Activated CD8-positive, alpha-beta T cell treated with anti-CD3 and anti-CD28 coated beads for 36 hours (primary cell): ENCODE data around the gene EFCAB6. TPM values are rescaled to one million over a fixed set of nuclear protein-coding genes. Genes with fewer than 3 reads are reported as not detected.

ENCODE experiments used
- ATAC-seq: fragments of 200-7000 bp; cut with Tn5 transposase; one replicate; pipeline ENCODE4 v1.10.0; 2021; ENCODE audit warnings: mild to moderate bottlenecking, moderate library complexity
- CTCF ChIA-PET: fragments of 350-600 bp; sonication (Branson Sonifier 250); formaldehyde crosslinking; loops from one replicate; lab custom pipeline; 2021; ENCODE audit warnings: antibody characterized with exemption; lab: Charles Lee
- POLR2A ChIA-PET: fragments of 350-600 bp; sonication (Branson Sonifier 250); formaldehyde crosslinking; loops from one replicate; lab custom pipeline; 2021; ENCODE audit warnings: antibody characterized with exemption; lab: Charles Lee
- DNase-seq: peaks from one replicate; pipeline ENCODE4 v3.0.0-alpha.2; 2020
- H3K27ac Mint-ChIP-seq: one replicate; pipeline ENCODE4 v1.8.0; 2021; ENCODE audit warnings: mild to moderate bottlenecking, mixed read lengths
- H3K27me3 Mint-ChIP-seq: one replicate; pipeline ENCODE4 v1.8.0; 2021; ENCODE audit warnings: mixed read lengths
- H3K36me3 Mint-ChIP-seq: one replicate; pipeline ENCODE4 v1.8.0; 2021; ENCODE audit warnings: low read depth, mixed read lengths
- H3K4me1 Mint-ChIP-seq: one replicate; pipeline ENCODE4 v1.8.0; 2021; ENCODE audit warnings: low read depth, mixed read lengths
- H3K4me3 Mint-ChIP-seq: one replicate; pipeline ENCODE4 v1.8.0; 2021; ENCODE audit warnings: mild to moderate bottlenecking, moderate library complexity, mixed read lengths
- H3K9me3 Mint-ChIP-seq: one replicate; pipeline ENCODE4 v1.8.0; 2021; ENCODE audit warnings: mixed read lengths
- intact Hi-C: fragments of 100-400 bp; cut with micrococcal nuclease; formaldehyde crosslinking; loops from one replicate; pipeline ENCODE4 v1.10.0; 2022
- total RNA-seq, 2 experiments: library from RNA; stranded (reverse); gene quantifications; one replicate each; pipeline ENCODE4 v1.2.3, GENCODE V29; 2021
- TF ChIP-seq, protein P1 (sequence below): fragments of 200-600 bp; IDR thresholded peaks from one replicate; pipeline ENCODE4 v1.8.0; 2022; ENCODE audit warnings: antibody characterized with exemption, mild to moderate bottlenecking

Gene EFCAB6
- total RNA-seq, 2 experiments from 2014 or later: 0.16 to 0.29 TPM

GRCh38 chr22:43750751-43751150 lies 61.4 kb downstream of the EFCAB6 start:
- Mint-ChIP-seq H3K27ac (no peak overlapping the region), H3K27me3 (peaks cover 9% of the 10 kb centered on the region), H3K9me3 (no peaks in the 10 kb centered on the region), H3K4me3 (no peak overlapping the region), H3K4me1 (no peaks in the 10 kb centered on the region), H3K36me3 (no peaks in the 10 kb centered on the region)
- ATAC-seq: no peak
- TF ChIP-seq, protein P1, sequence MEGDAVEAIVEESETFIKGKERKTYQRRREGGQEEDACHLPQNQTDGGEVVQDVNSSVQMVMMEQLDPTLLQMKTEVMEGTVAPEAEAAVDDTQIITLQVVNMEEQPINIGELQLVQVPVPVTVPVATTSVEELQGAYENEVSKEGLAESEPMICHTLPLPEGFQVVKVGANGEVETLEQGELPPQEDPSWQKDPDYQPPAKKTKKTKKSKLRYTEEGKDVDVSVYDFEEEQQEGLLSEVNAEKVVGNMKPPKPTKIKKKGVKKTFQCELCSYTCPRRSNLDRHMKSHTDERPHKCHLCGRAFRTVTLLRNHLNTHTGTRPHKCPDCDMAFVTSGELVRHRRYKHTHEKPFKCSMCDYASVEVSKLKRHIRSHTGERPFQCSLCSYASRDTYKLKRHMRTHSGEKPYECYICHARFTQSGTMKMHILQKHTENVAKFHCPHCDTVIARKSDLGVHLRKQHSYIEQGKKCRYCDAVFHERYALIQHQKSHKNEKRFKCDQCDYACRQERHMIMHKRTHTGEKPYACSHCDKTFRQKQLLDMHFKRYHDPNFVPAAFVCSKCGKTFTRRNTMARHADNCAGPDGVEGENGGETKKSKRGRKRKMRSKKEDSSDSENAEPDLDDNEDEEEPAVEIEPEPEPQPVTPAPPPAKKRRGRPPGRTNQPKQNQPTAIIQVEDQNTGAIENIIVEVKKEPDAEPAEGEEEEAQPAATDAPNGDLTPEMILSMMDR: no peak
- POLR2A ChIA-PET: no interaction called here
- intact Hi-C loops: no loop called here
- DNase-seq: no peak
- CTCF ChIA-PET: no interaction called here

GRCh38 chr22:43749473-43749872 lies 62.6 kb downstream of the EFCAB6 start:
- H3K4me3 Mint-ChIP-seq: no peak overlapping the region
- intact Hi-C loops: no loop called here
- ChIA-PET CTCF (no interaction called here), POLR2A (no interaction called here)
- H3K36me3 Mint-ChIP-seq: no peaks in the 10 kb centered on the region
- H3K4me1 Mint-ChIP-seq: no peaks in the 10 kb centered on the region
- peaks cover 10% of the 10 kb centered on the region for H3K27me3 Mint-ChIP-seq
- H3K27ac Mint-ChIP-seq: no peak overlapping the region
- no peak for DNase-seq
- H3K9me3 Mint-ChIP-seq: no peaks in the 10 kb centered on the region
- TF ChIP-seq, protein P1: no peak
- no peak for ATAC-seq

DNA sequence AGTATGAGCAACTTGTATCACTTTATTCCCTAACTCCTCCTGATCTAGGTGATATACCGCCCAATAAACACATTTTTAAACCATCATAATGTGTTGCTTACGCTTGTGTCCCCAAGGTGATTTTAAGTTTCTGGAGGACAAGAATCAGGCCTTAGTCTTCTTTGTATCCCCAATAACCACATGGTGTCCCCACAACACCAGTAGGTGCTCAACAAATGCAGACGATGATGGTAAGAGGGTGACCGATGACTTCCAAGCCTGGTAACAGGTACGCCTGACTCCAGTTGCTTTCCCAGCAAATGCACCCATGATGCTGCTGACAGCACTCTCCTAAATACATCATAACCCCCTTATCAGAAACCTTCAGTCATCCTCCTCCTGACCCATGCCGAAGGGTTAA lies 64.2 kb downstream of the EFCAB6 start:
- intact Hi-C loops: no loop called here
- ATAC-seq (no peak), DNase-seq (no peak)
- Mint-ChIP-seq H3K36me3 (no peaks in the 10 kb centered on the region), H3K4me3 (no peak overlapping the region), H3K9me3 (no peaks in the 10 kb centered on the region), H3K4me1 (no peaks in the 10 kb centered on the region), H3K27me3 (peaks cover 20% of the 10 kb centered on the region), H3K27ac (no peak overlapping the region)
- TF ChIP-seq, protein P1: no peak
- ChIA-PET POLR2A (no interaction called here), CTCF (no interaction called here)

DNA sequence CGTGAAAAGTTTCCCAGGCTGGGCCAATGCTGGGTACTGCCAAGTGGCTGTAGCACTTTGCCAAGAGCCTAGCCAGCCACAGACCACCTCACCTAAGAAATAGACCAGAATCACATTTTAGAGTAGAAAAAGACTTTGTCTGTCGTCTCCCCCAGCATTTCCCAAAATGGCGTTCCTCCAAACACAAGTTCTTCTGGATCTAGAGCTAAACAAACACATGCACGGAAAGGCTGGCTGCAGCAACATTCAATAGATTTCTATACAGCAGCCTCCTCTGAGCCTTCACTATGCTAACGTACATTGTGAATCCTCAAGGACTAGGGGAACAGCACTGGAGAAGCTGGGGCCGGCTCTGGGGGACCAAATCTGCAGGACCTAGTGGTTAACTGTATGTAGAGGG lies 65.0 kb downstream of the EFCAB6 start:
- TF ChIP-seq, protein P1: no peak
- ChIA-PET POLR2A (no interaction called here), CTCF (no interaction called here)
- Mint-ChIP-seq H3K27ac (no peak overlapping the region), H3K4me1 (no peaks in the 10 kb centered on the region), H3K9me3 (no peaks in the 10 kb centered on the region), H3K4me3 (no peak overlapping the region), H3K27me3 (peaks cover 22% of the 10 kb centered on the region), H3K36me3 (no peaks in the 10 kb centered on the region)
- intact Hi-C loops: no loop called here
- no peak for DNase-seq
- ATAC-seq: no peak

- intact Hi-C loops: no loop called here
- CTCF ChIA-PET: no interaction called here
- TF ChIP-seq, protein P1: no peak
- Mint-ChIP-seq H3K27ac (no peak overlapping the region), H3K9me3 (no peaks in the 10 kb centered on the region), H3K36me3 (no peaks in the 10 kb centered on the region), H3K4me1 (no peaks in the 10 kb centered on the region), H3K4me3 (no peak overlapping the region), H3K27me3 (peaks cover 18% of the 10 kb centered on the region)
- DNase-seq (no peak), ATAC-seq (no peak)
- POLR2A ChIA-PET: no interaction called here
Observed at GRCh38 chr22:43745783-43746356, 66.2 kb downstream of the EFCAB6 start.
